Natural killer cell (primary cell): Measurements from ENCODE around the gene RNF223. TPM values are rescaled to one million over a fixed set of nuclear protein-coding genes. Genes with fewer than 3 reads are reported as not detected.

Source experiments
- ATAC-seq, 3 donors: fragments of 150-1000 bp in 2 of 3; fragments of 200-7000 bp in 1 of 3; cut with Tn5 transposase; 1 replicate in 1 of 3; 2 replicates in 2 of 3; pipeline ENCODE4 v1.10.0; 2021; ENCODE audit warnings: mild to moderate bottlenecking in 2 of 3, moderate library complexity in 2 of 3
- DNase-seq, 2 donors: peaks; one replicate each; pipeline versions ENCODE4 v3.0.0 to v3.0.0-alpha.2; 2013 to 2021; ENCODE audit warnings: mixed read lengths in 1 of 2
- H3K27ac ChIP-seq: one replicate; pipeline ENCODE4 v1.5.1; 2013; ENCODE audit warnings: mild to moderate bottlenecking, low read length
- H3K27me3 ChIP-seq: one replicate; pipeline ENCODE4 v1.6.1; 2013; ENCODE audit warnings: low read length; ENCODE audit not compliant: control insufficient read depth, insufficient read depth
- H3K36me3 ChIP-seq: one replicate; pipeline ENCODE4 v1.6.1; 2013; ENCODE audit warnings: low read length; ENCODE audit not compliant: control insufficient read depth, insufficient read depth
- H3K4me1 ChIP-seq: one replicate; pipeline ENCODE4 v1.6.1; 2013; ENCODE audit warnings: low read length; ENCODE audit not compliant: control insufficient read depth, insufficient read depth
- H3K4me3 ChIP-seq: one replicate; pipeline ENCODE4 v1.5.1; 2013; ENCODE audit warnings: low read length
- H3K9me3 ChIP-seq: one replicate; pipeline ENCODE4 v1.6.1; 2013; ENCODE audit warnings: low read length; ENCODE audit not compliant: control insufficient read depth, insufficient read depth
- H3K27ac Mint-ChIP-seq, 2 donors: one replicate each; pipeline ENCODE4 v1.8.0; 2022; ENCODE audit warnings: mild to moderate bottlenecking in 2 of 2, mixed read lengths in 2 of 2, moderate library complexity in 1 of 2
- H3K27me3 Mint-ChIP-seq, 2 donors: one replicate each; pipeline ENCODE4 v1.8.0; 2022; ENCODE audit warnings: low read depth in 2 of 2, mixed read lengths in 2 of 2
- H3K36me3 Mint-ChIP-seq: one replicate; pipeline ENCODE4 v1.8.0; 2022; ENCODE audit warnings: mixed read lengths
- H3K4me1 Mint-ChIP-seq, 2 donors: one replicate each; pipeline ENCODE4 v1.8.0; 2022; ENCODE audit warnings: mixed read lengths in 2 of 2
- H3K4me3 Mint-ChIP-seq: one replicate; pipeline ENCODE4 v1.8.0; 2022; ENCODE audit warnings: mild to moderate bottlenecking, moderate library complexity, mixed read lengths
- H3K9me3 Mint-ChIP-seq, 2 donors: one replicate each; pipeline ENCODE4 v1.8.0; 2022; ENCODE audit warnings: mixed read lengths in 2 of 2
- CTCF ChIP-seq: fragments of 200-600 bp; IDR thresholded peaks from one replicate; pipeline ENCODE4 v1.8.0; 2022; ENCODE audit warnings: antibody characterized with exemption
- WGBS: methylation state at CpG from one replicate; pipeline ENCODE4 v1.1.7; 2013; ENCODE audit warnings: missing lambda C conversion rate; ENCODE audit not compliant: insufficient coverage; 5-methylcytosine and 5-hydroxymethylcytosine counted together
- intact Hi-C: fragments of 100-400 bp; cut with micrococcal nuclease; formaldehyde crosslinking; loops from one replicate; pipeline ENCODE4 v1.14.2; 2022
- total RNA-seq, 4 donors: library from RNA; stranded (reverse); fragments of 120-200 nt in 1 of 4; gene quantifications; one replicate each; pipeline versions ENCODE4 v1.2.3 to v1.2.4, GENCODE V29; 2013 to 2022

Gene RNF223
- total RNA-seq, 3 donors from 2014 or later (not counting 1 experiment from before 2014, with no cell fraction given): not detected

- H3K4me3 Mint-ChIP-seq: no peak overlapping the region
- no peak overlapping the region for H3K27ac Mint-ChIP-seq
- H3K27me3 Mint-ChIP-seq: no peaks in the 10 kb centered on the region
- intact Hi-C loops: no loop called here
- Histone ChIP-seq H3K9me3 (no peaks in the 10 kb centered on the region), H3K4me3 (no peak overlapping the region), H3K36me3 (no peaks in the 10 kb centered on the region), H3K27me3 (no peaks in the 10 kb centered on the region), H3K4me1 (no peaks in the 10 kb centered on the region), H3K27ac (no peak overlapping the region)
- no peak for ATAC-seq
- no peak for TF ChIP-seq CTCF
- no peaks in the 10 kb centered on the region for H3K4me1 Mint-ChIP-seq
- H3K9me3 Mint-ChIP-seq: no peaks in the 10 kb centered on the region
- no peak for DNase-seq
- H3K36me3 Mint-ChIP-seq: no peaks in the 10 kb centered on the region
- 95% methylated on average over 20 of the region's 20 CpGs for WGBS
These were observed 27.9 kb downstream of the RNF223 start for GRCh38 chr1:1046243-1046642.

GRCh38 chr1:1045129-1045528 lies 29.0 kb downstream of the RNF223 start:
- WGBS: 90% methylated on average over 23 of the region's 23 CpGs
- intact Hi-C loops: no loop called here
- Histone ChIP-seq H3K27me3 (no peaks in the 10 kb centered on the region), H3K27ac (no peak overlapping the region), H3K4me1 (peaks cover 5% of the 10 kb centered on the region), H3K4me3 (no peak overlapping the region), H3K36me3 (no peaks in the 10 kb centered on the region), H3K9me3 (no peaks in the 10 kb centered on the region)
- TF ChIP-seq CTCF: no peak
- no peaks in the 10 kb centered on the region for H3K27me3 Mint-ChIP-seq
- no peak overlapping the region for H3K27ac Mint-ChIP-seq
- no peak overlapping the region for H3K4me3 Mint-ChIP-seq
- no peak for DNase-seq
- H3K36me3 Mint-ChIP-seq: no peaks in the 10 kb centered on the region
- no peaks in the 10 kb centered on the region for H3K9me3 Mint-ChIP-seq
- H3K4me1 Mint-ChIP-seq: peaks cover 0 to 1% of the 10 kb centered on the region in 2 donors
- no peak for ATAC-seq

GRCh38 chr1:1044455-1045078 lies 29.5 kb downstream of the RNF223 start:
- Histone ChIP-seq H3K4me3 (no peak overlapping the region), H3K9me3 (no peaks in the 10 kb centered on the region), H3K36me3 (no peaks in the 10 kb centered on the region), H3K27me3 (no peaks in the 10 kb centered on the region), H3K4me1 (peaks cover 11% of the 10 kb centered on the region), H3K27ac (no peak overlapping the region)
- TF ChIP-seq CTCF: no peak
- H3K27ac Mint-ChIP-seq: no peak overlapping the region
- intact Hi-C loops: no loop called here
- 92% methylated on average over 34 of the region's 34 CpGs for WGBS
- H3K9me3 Mint-ChIP-seq: no peaks in the 10 kb centered on the region
- peak in 1 of 2 donors; percentile 50 for DNase-seq
- H3K27me3 Mint-ChIP-seq: no peaks in the 10 kb centered on the region
- ATAC-seq: no peak
- H3K4me3 Mint-ChIP-seq: no peak overlapping the region
- peaks cover 0 to 7% of the 10 kb centered on the region in 2 donors for H3K4me1 Mint-ChIP-seq
- H3K36me3 Mint-ChIP-seq: no peaks in the 10 kb centered on the region

- Histone ChIP-seq H3K9me3 (no peaks in the 10 kb centered on the region), H3K27me3 (peaks cover 2% of the 10 kb centered on the region), H3K4me3 (no peak overlapping the region), H3K4me1 (peaks cover 17% of the 10 kb centered on the region), H3K27ac (no peak overlapping the region), H3K36me3 (no peaks in the 10 kb centered on the region)
- H3K9me3 Mint-ChIP-seq: no peaks in the 10 kb centered on the region
- TF ChIP-seq CTCF: no peak
- ATAC-seq (no peak), DNase-seq (no peak)
- H3K4me3 Mint-ChIP-seq: no peak overlapping the region
- H3K36me3 Mint-ChIP-seq: no peaks in the 10 kb centered on the region
- intact Hi-C loops: no loop called here
- 96% methylated on average over 33 of the region's 33 CpGs for WGBS
- H3K4me1 Mint-ChIP-seq: peaks cover 0 to 13% of the 10 kb centered on the region in 2 donors
- no peak overlapping the region for H3K27ac Mint-ChIP-seq
- H3K27me3 Mint-ChIP-seq: peaks cover 0 to 2% of the 10 kb centered on the region in 2 donors
These were observed 30.2 kb downstream of the RNF223 start for GRCh38 chr1:1043921-1044320.
